ENCODE measurements around the gene CCNT2.
A peak's percentile ranks its signal among the peaks of the same experiment; 100 is the strongest.
"Not testable (repeated sequence)": the region's sequence is repeated elsewhere in the genome, so short reads cannot be mapped to it uniquely, and the experiment has no call there.

CCNT2 gene
- 36.2 to 85.9 (median 63.2) reads per million in 18 experiments for total RNA-seq

DNA sequence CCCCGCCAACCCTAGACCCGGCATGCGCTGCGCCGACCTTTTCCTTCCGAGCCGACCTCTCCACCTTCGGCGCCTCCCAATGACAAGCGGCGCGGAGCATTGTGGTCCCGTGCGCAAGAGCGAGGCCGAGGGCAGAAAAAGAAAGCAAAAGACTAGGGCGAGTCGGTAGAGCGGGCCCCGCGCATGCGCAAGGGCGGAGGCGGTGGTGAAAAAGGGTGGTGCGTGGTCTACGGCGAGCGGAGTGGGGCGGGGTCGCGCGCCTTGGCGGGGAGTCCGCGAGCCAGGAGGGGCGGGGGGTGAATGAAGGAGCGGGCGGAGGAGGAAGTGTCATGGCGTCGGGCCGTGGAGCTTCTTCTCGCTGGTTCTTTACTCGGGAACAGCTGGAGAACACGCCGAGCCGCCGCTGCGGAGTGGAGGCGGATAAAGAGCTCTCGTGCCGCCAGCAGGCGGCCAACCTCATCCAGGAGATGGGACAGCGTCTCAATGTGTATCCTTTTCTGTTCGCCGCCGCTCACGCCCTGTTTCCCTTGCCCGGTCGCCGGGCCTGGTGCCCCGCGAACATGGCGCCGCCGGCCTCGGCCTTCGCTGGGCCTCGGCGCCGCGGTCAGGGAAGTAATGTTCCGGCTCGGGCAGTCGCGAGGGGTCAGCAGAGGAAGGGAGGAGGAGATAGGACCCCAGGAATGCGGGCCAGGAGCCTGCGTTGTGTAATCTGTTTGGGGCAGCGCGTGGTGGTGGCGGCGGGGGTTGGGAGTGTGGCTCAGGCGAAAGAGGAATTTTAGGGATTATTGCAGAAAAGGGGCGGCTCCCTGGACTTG, at the start of gene CCNT2:
Gene CCNT2, plus strand, starts transcription at position 297 of the 815 bp plus-strand sequence. Its CDS starts 33 bp downstream, at position 330.
- DNase-seq, result peak; percentile 99

DNA sequence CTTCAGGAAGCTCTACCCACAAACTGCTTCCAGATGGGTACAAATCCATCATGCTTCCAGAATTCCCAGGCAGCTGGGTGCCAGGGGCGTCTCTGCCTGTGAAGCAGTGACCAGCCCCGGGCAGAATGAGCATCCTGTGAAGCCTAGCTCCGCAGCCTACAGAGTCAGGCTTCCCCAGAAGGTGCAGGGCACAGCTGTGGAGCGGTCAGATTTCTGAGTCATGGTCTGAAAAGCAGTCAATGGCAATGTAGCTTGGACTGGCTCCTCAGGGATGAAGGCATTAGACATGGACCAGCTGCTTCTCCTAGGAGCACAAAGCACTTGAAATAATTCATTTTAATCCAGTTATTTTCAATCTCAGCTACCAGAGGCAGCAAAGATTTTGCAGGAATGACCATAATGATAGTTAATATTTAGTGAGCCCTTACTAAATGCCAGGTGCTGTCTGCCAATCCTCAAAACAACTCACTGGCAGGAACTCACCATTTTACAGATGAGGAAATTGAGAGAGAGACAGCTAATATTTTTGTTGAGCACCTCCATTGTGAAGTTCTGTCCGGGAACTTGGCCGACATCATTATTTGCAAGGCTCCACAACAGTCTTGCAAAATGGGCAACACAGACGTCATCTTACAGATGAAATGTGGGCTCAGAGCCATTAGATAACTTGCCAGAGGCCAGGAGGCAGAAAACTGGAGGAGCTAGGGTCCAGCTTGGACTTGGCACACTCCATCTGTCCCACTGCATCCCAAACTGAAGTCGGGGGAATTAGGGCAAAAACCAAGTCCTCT, 48.5 kb upstream of the CCNT2 start:
- DNase-seq, result no peak

- no peak for DNase-seq
Observed at GRCh38 chr2:134873152-134873551, 45.5 kb upstream of the CCNT2 start.

GRCh38 chr2:134875309-134875708, 43.3 kb upstream of the CCNT2 start:
- DNase-seq, result no peak

- no peak for DNase-seq
Observed at GRCh38 chr2:134882773-134883172, 35.8 kb upstream of the CCNT2 start.

DNA sequence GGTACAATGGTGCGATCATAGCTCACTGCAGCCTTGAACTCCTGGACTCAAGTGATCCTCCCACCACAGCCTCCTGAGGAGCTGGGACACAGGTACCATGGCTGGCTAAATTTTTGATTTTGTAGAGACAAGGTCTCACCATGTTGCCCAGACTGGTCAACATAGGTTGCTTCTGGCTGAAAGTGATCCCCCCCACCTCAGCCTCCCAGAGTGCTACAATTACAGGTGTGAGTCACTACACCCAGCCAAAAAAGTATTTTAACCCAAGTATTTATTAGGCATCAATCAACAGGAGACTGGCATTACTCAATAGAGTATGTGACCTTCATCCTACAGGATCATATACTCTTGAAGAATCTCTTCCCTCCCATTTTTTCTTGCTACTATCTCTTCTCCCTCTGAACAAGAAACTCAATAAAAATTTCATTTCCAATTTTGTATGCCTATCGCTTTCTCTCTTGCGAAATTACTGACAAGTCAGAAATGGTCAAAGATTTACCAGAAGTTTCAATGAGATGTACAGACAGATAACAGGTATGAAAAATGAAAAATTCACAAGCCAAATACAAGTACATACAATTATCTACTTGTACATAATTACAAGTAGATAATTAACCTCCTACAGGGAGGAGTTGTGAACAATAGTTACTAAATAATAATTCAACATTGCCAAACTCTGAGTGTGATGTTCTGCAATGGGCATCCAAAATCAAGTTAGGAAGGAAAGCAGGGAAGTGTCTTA, 34.9 kb upstream of the CCNT2 start:
- peak in 1 of 2 donors; percentile 52 for DNase-seq

DNA sequence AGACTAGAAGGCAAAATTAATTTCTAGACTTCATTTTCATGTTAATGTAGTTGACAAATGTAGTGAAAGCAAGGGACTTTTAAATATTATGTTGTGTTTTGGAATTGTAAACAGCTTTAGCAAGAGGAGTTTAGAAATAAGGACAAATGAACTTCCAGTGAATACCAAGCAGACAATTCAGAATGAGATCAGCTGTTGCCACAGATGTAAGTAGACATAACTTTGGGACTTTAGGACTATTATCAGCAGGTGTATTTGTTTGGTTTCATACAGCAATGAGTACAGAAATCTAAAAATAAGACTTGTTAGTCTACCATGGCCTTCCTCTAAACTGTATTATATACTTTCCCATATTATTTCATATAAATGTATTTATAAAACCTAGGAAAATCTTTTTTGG, 34.2 kb upstream of the CCNT2 start:
- no peak for DNase-seq

- DNase-seq, result no peak
Observed at GRCh38 chr2:134892282-134893035, 26.2 kb upstream of the CCNT2 start.

GRCh38 chr2:134897932-134898331, 20.7 kb upstream of the CCNT2 start:
- DNase-seq, result peak in 1 of 2 donors; percentile 43

- no peak for DNase-seq
Observed at GRCh38 chr2:134899204-134899603, 19.4 kb upstream of the CCNT2 start.

DNA sequence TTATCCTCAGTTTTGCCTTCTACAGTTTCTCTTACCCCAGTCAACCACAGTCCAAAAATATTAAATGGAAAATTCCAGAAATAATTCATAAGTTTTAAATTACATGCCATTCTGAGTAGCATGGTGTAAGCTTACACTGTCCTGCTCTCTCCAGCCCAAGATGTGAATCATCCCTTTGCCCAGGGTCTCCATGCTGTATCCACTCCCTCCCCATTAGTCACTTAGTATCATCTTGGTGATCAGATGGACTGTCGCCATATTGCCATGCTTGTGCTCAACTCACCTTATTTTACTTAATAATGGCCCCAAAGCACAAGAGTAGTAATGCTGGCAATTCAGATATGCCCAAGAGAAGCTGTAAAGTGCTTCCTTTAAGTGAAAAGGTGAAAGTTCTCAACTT, 18.5 kb upstream of the CCNT2 start:
- no peak for DNase-seq

- DNase-seq, result not testable (repeated sequence)
Observed at GRCh38 chr2:134903701-134904100, 14.9 kb upstream of the CCNT2 start.

DNA sequence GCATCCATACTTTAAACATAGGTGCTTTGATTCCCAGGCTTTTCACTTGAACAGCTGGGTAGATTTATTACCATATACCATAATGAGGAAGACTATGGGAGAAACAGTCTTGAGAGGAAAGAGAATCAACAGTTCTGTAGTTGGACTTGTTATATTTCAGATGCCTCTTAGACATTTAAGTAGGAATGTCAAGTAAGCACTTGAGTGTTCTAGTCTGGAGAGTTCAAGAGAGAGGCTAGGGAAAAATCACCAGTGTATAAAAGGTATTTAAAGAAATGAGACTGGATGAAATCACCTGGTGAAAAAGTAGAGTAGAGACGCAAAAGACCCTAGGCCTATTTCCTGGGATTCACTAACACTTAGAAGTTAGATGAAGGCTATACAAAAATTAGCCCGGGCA, 13.5 kb upstream of the CCNT2 start:
- DNase-seq, result no peak

- no peak for DNase-seq
Observed at GRCh38 chr2:134906726-134907125, 11.9 kb upstream of the CCNT2 start.

DNA sequence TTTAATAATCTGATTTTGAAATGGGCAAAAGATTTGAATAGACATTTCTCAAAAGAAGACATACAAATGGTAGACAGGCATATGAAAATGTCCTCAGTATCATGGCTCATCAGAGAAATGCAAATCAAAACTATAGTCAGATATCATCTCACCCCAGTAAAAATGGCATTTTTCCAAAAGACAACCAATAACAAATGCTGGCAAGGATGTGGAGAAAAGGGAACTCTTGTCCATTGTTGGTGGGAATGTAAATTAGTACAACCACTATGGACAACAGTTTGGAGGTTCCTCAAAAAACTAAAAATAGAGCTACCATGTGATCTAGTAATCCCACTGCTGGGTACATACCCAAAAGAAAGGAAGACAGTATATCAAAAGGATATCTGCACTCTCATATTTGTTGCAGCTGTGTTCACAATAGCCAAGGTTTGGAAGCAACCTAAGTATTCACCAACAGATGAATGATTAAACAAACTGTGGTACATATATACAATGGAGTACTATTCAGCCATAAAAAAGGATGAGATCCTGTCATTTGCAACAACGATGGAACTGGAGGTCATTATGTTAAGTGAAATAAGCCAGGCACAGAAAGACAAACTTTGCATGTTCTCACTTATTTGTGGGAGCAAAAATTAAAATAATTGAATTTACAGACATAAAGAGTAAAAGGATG, 11.0 kb upstream of the CCNT2 start:
- DNase-seq, result peak in 1 of 2 donors; percentile 18

- DNase-seq, result no peak
Observed at GRCh38 chr2:134910763-134911399, 7.7 kb upstream of the CCNT2 start.

DNA sequence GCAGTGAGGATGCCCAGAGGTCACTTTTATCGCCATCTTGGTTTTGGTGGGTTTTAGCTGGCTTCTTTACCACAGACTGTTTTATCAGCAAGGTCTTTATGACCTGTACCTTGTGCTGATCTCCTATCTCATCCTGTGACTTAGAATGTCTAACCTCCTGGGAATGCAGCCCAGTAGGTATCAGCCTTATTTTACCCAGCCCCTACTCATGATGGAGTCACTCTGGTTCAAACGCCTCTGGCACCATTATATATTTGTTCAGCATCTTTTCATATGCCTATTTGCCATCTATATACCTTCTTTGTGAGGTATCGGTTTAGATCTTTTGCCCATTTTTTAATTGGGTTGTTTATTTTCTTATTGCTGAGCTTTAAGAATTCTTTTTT, 7.2 kb upstream of the CCNT2 start:
- DNase-seq, result no peak

DNA sequence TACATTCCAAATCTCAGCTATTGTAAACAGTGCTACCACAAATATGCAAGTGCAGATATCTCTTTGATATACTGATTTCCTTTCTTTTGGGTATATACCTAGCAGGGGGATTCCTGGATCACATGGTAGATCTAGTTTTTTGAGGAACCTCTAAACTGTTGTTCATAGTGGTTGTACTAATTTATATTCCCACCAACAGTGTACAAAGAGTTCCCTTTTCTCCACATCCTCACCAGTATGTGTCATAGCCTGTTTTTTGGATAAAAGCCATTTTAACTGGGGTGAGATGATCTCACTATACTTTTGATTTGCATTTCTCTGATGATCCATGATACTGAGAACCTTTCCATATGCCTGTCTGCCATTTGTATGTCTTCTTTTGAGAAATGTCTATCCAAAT, 6.3 kb upstream of the CCNT2 start:
- peak; percentile 71 to 83 for DNase-seq

- peak in 1 of 2 donors; percentile 17 for DNase-seq
Observed at GRCh38 chr2:134917360-134917865, 1.2 kb upstream of the CCNT2 start.

DNA sequence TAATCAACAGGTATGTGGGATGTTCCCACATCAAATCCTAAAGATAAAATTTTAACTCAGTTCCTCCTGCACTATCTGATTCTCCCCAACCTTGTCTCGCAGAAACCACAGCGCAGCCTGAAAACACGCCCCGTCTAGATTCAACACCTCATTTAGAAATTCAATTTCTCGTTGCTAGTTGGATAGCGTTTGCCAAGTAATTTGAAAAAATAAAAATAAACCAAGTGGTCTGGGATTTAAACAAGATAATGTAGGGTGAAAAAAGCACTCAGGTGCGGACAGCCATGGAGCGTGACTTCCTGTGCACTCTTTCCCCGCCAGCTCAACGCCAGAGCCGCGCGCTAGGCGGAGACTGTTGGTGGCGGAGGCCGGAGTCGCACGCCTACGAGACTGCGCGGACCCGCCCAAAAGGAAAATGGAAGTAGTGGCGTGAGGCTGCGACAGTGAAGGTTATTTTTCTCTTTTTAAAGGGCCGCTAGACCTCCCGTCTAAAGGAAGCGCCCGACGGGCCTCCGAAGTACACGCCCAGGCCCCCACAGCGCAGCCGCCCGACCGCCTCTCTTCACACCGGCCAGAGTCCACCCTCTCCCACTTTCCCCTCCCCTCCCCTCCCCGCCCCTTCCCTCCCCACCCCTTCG, 615 bp upstream of the CCNT2 start:
- peak in 1 of 2 donors; percentile 92 for DNase-seq

Measured in inflammatory macrophage (primary cell).